Gastrocnemius medialis (tissue), 4 donors: ENCODE data around the gene KCNRG. TPM values are rescaled to one million over a fixed set of nuclear protein-coding genes. Genes with fewer than 3 reads are reported as not detected.

Source experiments
- ATAC-seq, 2 donors: fragments of 150-250 bp; one replicate each; pipeline ENCODE4 v1.9.1; 2016
- DNase-seq, 2 donors: peaks; one replicate each; pipeline ENCODE4 v3.0.0-alpha.2; 2019
- H3K27ac ChIP-seq, 4 donors: fragments of 200-600 bp; sonication (generic); 1 replicate in 1 of 4; 2 replicates in 3 of 4; pipeline ENCODE4 v1.5.1; 2016 to 2018; ENCODE audit warnings: mild to moderate bottlenecking in 2 of 4, moderate library complexity in 1 of 4
- H3K27me3 ChIP-seq, 3 donors: fragments of 200-600 bp; sonication (generic) in 2 of 3; 1 replicate in 1 of 3; 2 replicates in 2 of 3; pipeline versions ENCODE4 v1.5.1 to v1.6.0; 2016 to 2019; ENCODE audit warnings: mild to moderate bottlenecking in 1 of 3, moderate library complexity in 1 of 3
- H3K36me3 ChIP-seq, 2 donors: fragments of 200-600 bp; sonication (generic) in 1 of 2; one replicate each; pipeline ENCODE4 v1.5.1; 2017 to 2018
- H3K4me1 ChIP-seq, 2 donors: fragments of 200-600 bp; sonication (generic) in 1 of 2; one replicate each; pipeline ENCODE4 v1.5.1; 2016 to 2017; ENCODE audit warnings: mild to moderate bottlenecking in 2 of 2
- H3K4me3 ChIP-seq, 4 donors: fragments of 200-600 bp; sonication (generic) in 3 of 4; 1 replicate in 1 of 4; 2 replicates in 3 of 4; pipeline ENCODE4 v1.5.1; 2016 to 2019; ENCODE audit warnings: mild to moderate bottlenecking in 2 of 4
- H3K9me3 ChIP-seq, 3 donors: fragments of 200-600 bp; sonication (generic) in 2 of 3; 1 replicate in 1 of 3; 2 replicates in 2 of 3; pipeline ENCODE4 v1.5.1; 2016 to 2019
- CTCF ChIP-seq, 5 experiments: fragments of 450-650 bp in 3 of 5; fragments of 200-600 bp in 2 of 5; sonication (generic) in 2 of 5; IDR thresholded peaks in 4 of 5; conservative IDR thresholded peaks in 1 of 5; 1 replicate in 4 of 5; 2 replicates in 1 of 5; pipeline ENCODE4 v1.5.1; 2016 to 2019; ENCODE audit warnings: antibody characterized with exemption in 5 of 5, mild to moderate bottlenecking in 3 of 5, moderate library complexity in 3 of 5
- POLR2A ChIP-seq, 2 donors: fragments of 450-650 bp; IDR thresholded peaks; one replicate each; pipeline ENCODE4 v1.6.1; 2017; ENCODE audit warnings: antibody characterized with exemption in 2 of 2, mild to moderate bottlenecking in 2 of 2, moderate library complexity in 2 of 2
- in situ Hi-C, 4 donors: fragments of 200-750 bp; cut with MboI; loops; one replicate each; pipeline versions ENCODE4 v1.15.0 to v1.8.0; 2017; ENCODE audit warnings: low sequenced_read_pairs in 4 of 4
- intact Hi-C: fragments of 100-400 bp; cut with DNase I; formaldehyde crosslinking; loops from one replicate; pipeline ENCODE4 v1.15.1; 2023; ENCODE audit warnings: low total_unique reads
- total RNA-seq, 4 donors: library from RNA; depleted of rRNA; stranded (reverse); fragments of >200 nt; gene quantifications; one replicate each; pipeline versions ENCODE4 v1.1.0 to v1.2.3, GENCODE V29; 2016

The KCNRG gene
- total RNA-seq, 4 donors from 2014 or later = 0.66 to 0.72 TPM; not detected in 2

- no peaks in the 10 kb centered on the region for H3K9me3 ChIP-seq
- in situ Hi-C loops (no loop called here), intact Hi-C loops (no loop called here)
- no peak overlapping the region for H3K4me3 ChIP-seq
- TF ChIP-seq POLR2A (IDR thresholded peaks at IDR 0.05) = no peak
- TF ChIP-seq CTCF (IDR thresholded peaks at IDR 0.05 in 4 of 5, conservative IDR thresholded peaks at IDR 0.05 in 1 of 5) = no peak
- peaks cover 0 to 21% of the 10 kb centered on the region in 2 donors for H3K36me3 ChIP-seq
- peak overlapping the region in 1 of 4 donors; percentile 6 for H3K27ac ChIP-seq
- DNase-seq (no peak), ATAC-seq (no peak)
- peaks cover 24 to 26% of the 10 kb centered on the region in 2 donors for H3K4me1 ChIP-seq
- H3K27me3 ChIP-seq = no peaks in the 10 kb centered on the region
Observed at GRCh38 chr13:50012396-50013169, 2.7 kb upstream of the KCNRG start.

- no peak for DNase-seq
- ATAC-seq = no peak
- Histone ChIP-seq H3K27ac (peak overlapping the region in 3 of 4 donors; percentile 5 to 20 (median 20)), H3K4me1 (peaks cover 33 to 34% of the 10 kb centered on the region in 2 donors), H3K9me3 (no peaks in the 10 kb centered on the region), H3K36me3 (peaks cover 0 to 21% of the 10 kb centered on the region in 2 donors), H3K27me3 (no peaks in the 10 kb centered on the region), H3K4me3 (no peak overlapping the region)
- in situ Hi-C loops (no loop called here), intact Hi-C loops (no loop called here)
- TF ChIP-seq CTCF (IDR thresholded peaks at IDR 0.05 in 4 of 5, conservative IDR thresholded peaks at IDR 0.05 in 1 of 5) (no peak), POLR2A (IDR thresholded peaks at IDR 0.05) (no peak)
Observed at GRCh38 chr13:50014386-50014785, 858 bp upstream of the KCNRG start.

- in situ Hi-C loops (no loop called here), intact Hi-C loops (no loop called here)
- DNase-seq (no peak), ATAC-seq (no peak)
- H3K27me3 ChIP-seq = no peaks in the 10 kb centered on the region
- TF ChIP-seq POLR2A (IDR thresholded peaks at IDR 0.05) (no peak), CTCF (IDR thresholded peaks at IDR 0.05 in 4 of 5, conservative IDR thresholded peaks at IDR 0.05 in 1 of 5) (no peak)
- no peaks in the 10 kb centered on the region for H3K9me3 ChIP-seq
- H3K4me1 ChIP-seq = peaks cover 33 to 34% of the 10 kb centered on the region in 2 donors
- H3K27ac ChIP-seq = peak overlapping the region in 3 of 4 donors; percentile 6 to 47 (median 27)
- H3K36me3 ChIP-seq = peaks cover 0 to 30% of the 10 kb centered on the region in 2 donors
- no peak overlapping the region for H3K4me3 ChIP-seq
Observed at GRCh38 chr13:50015750-50016149, 506 bp downstream of the KCNRG start.

- intact Hi-C loops (no loop called here), in situ Hi-C loops (no loop called here)
- no peak for TF ChIP-seq POLR2A (IDR thresholded peaks at IDR 0.05)
- TF ChIP-seq CTCF (IDR thresholded peaks at IDR 0.05 in 4 of 5, conservative IDR thresholded peaks at IDR 0.05 in 1 of 5) = no peak
- H3K4me1 ChIP-seq = peaks cover 33 to 34% of the 10 kb centered on the region in 2 donors
- no peak overlapping the region for H3K4me3 ChIP-seq
- H3K9me3 ChIP-seq = no peaks in the 10 kb centered on the region
- no peak for ATAC-seq
- no peak for DNase-seq
- peaks cover 0 to 30% of the 10 kb centered on the region in 2 donors for H3K36me3 ChIP-seq
- peak overlapping the region in 3 of 4 donors; percentile 6 to 47 (median 31) for H3K27ac ChIP-seq
- no peaks in the 10 kb centered on the region for H3K27me3 ChIP-seq
Observed at GRCh38 chr13:50016444-50016843, 1.2 kb downstream of the KCNRG start.
